Heart left ventricle (tissue), 13 donors: ENCODE data around the gene TARBP1.

Experiments
- POLR2A ChIP-seq, 2 donors: fragments of 450-650 bp; IDR thresholded peaks; one replicate each; pipeline ENCODE4 v1.6.1; 2017; ENCODE audit warnings: antibody characterized with exemption in 2 of 2, mild to moderate bottlenecking in 2 of 2, moderate library complexity in 2 of 2
- TF ChIP-seq, protein P1 (sequence below), 12 donors: fragments of 200-600 bp; sonication (generic) in 4 of 12; IDR thresholded peaks; one replicate each; pipeline versions ENCODE4 v1.5.0 to v1.8.0; 2018 to 2022; ENCODE audit warnings: antibody characterized with exemption in 12 of 12, mild to moderate bottlenecking in 5 of 12
- donor health status: ischemic (EF 13 %, LVEDD 7.1; RV severe dilation, severe dysfunction).
- donor health status: DM: no; HTN: yes; CAD: no.
- donor health status: DM: no; HTN: no; CAD: no.
- donor health status: ischemic (EF 25% LVEDD 6.9; RV normal size, moderate dysfunction).
- donor health status: ischemic (EF 25% LVEDD 5.7; RV mildly dilated, moderate dysfunction).
- donor health status: ischemic (EF 35%, LVEDD 5.7; RV mildly dilated, moderate dysfunction).
- donor health status: nonischemic (EF 11% LVEDD 7.7; RV severe dilation, severe dysfunction).
- donor health status: DM: yes; HTN: yes; CAD: no.
- donor health status: PGD.
- donor health status: ischemic (EF 29% LVEDD 5.4; RV normal size, mild dysfunction).
- donor health status: nonischemic (EF 23%, LVEDD 6.1; RV moderate dilation, normal function).

DNA sequence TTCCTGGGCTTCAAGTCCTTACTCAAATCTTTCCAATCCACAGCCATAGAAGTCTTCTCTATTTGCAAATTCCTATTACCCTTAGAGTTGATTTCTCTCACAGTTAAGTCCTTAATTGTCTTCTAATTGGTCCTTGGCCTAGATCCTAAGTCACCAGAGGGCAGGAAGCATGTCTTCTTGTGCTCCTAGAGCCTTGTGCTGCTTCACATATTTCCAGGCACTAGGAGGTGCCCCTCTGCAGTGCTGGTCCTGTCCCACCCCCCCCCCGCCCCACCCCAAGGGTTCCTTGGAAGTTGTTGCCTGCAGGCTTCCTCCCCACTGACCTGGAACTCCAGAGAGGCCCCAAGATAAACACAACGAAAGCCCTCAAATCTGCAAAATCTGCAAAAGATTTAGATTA, 28.1 kb upstream of the TARBP1 start:
- no peak for TF ChIP-seq POLR2A (IDR thresholded peaks at IDR 0.05)
- TF ChIP-seq, protein P1, sequence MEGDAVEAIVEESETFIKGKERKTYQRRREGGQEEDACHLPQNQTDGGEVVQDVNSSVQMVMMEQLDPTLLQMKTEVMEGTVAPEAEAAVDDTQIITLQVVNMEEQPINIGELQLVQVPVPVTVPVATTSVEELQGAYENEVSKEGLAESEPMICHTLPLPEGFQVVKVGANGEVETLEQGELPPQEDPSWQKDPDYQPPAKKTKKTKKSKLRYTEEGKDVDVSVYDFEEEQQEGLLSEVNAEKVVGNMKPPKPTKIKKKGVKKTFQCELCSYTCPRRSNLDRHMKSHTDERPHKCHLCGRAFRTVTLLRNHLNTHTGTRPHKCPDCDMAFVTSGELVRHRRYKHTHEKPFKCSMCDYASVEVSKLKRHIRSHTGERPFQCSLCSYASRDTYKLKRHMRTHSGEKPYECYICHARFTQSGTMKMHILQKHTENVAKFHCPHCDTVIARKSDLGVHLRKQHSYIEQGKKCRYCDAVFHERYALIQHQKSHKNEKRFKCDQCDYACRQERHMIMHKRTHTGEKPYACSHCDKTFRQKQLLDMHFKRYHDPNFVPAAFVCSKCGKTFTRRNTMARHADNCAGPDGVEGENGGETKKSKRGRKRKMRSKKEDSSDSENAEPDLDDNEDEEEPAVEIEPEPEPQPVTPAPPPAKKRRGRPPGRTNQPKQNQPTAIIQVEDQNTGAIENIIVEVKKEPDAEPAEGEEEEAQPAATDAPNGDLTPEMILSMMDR (IDR thresholded peaks at IDR 0.05), result no peak
